Measurements from ENCODE around the gene TSPO2. TPM values are rescaled to one million over a fixed set of nuclear protein-coding genes. Genes with fewer than 3 reads are reported as not detected.

The TSPO2 gene
- total and polyA plus RNA-seq, 5 donors from 2014 or later, result not detected

DNA sequence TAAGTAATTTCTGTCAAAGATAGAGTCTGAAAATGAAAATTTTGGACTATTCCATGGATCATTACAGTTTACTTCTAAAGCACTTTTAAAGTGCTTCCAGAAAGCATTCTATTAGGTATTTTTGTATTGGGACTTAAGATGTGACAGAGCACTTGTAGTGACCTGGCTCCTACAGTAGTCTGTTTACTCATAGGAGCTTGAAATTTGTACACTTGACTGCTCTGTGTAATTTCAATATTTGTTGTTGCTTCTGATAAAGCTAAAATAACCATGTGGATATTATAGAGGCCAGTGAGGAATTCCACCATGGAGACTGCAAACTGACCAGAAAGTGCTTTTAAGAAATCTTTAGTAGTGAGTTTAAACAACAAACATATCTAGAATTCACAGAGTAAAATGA, 40.8 kb downstream of the TSPO2 start:
- H3K9me3 ChIP-seq (ENCODE audit: control insufficient read depth in 2 of 2, low read length in 2 of 2), result no peaks in the 10 kb centered on the region
- no peaks in the 10 kb centered on the region for H3K27me3 ChIP-seq (ENCODE audit: control insufficient read depth, insufficient read depth, low read length)
- peaks cover 23% of the 10 kb centered on the region for H3K4me1 ChIP-seq (ENCODE audit: control insufficient read depth, insufficient read depth, low read length, poor library complexity, severe bottlenecking)
- ATAC-seq (ENCODE audit: low read depth in 2 of 2) (no peak), DNase-seq (no peak)
- no peak overlapping the region for H3K4me3 ChIP-seq (ENCODE audit: low read depth, low read length)
- Mint-ChIP-seq H3K4me1 (peaks cover 49 to 67% (median 52%) of the 10 kb centered on the region in 4 donors), H3K36me3 (peaks cover 50% of the 10 kb centered on the region), H3K27me3 (no peaks in the 10 kb centered on the region), H3K4me3 (no peak overlapping the region), H3K9me3 (no peaks in the 10 kb centered on the region), H3K27ac (peak overlapping the region in 2 of 3 donors; percentile 31 to 62)
- H3K36me3 ChIP-seq (ENCODE audit: control insufficient read depth, insufficient read depth, low read length), result peaks cover 61% of the 10 kb centered on the region
- H3K27ac ChIP-seq (ENCODE audit: insufficient read depth, low read length, poor library complexity, severe bottlenecking), result no peak overlapping the region

DNA sequence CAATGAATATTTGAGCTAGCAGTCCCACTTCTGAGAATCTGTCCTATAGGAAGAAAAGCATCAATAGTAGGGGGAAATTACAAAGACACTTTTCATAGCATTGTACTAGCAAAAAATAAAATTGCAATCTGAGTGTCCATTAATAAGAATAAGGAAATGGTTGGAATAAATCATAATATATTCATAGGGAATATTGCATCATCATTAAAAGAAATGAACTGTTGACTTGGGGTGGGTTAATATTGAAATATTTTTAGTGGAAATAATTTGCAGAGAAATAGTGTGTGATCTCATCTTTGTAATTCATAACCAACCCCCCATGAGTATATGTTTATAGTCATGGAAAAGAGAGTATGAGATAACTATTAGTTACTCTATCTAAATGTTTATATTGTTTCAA, 42.9 kb downstream of the TSPO2 start:
- Histone ChIP-seq H3K9me3 (ENCODE audit: control insufficient read depth in 2 of 2, low read length in 2 of 2) (no peaks in the 10 kb centered on the region), H3K36me3 (ENCODE audit: control insufficient read depth, insufficient read depth, low read length) (peaks cover 66% of the 10 kb centered on the region), H3K27ac (ENCODE audit: insufficient read depth, low read length, poor library complexity, severe bottlenecking) (no peak overlapping the region), H3K27me3 (ENCODE audit: control insufficient read depth, insufficient read depth, low read length) (no peaks in the 10 kb centered on the region), H3K4me3 (ENCODE audit: low read depth, low read length) (no peak overlapping the region), H3K4me1 (ENCODE audit: control insufficient read depth, insufficient read depth, low read length, poor library complexity, severe bottlenecking) (peaks cover 17% of the 10 kb centered on the region)
- H3K4me3 Mint-ChIP-seq, result no peak overlapping the region
- H3K27ac Mint-ChIP-seq, result no peak overlapping the region
- H3K4me1 Mint-ChIP-seq, result peaks cover 32 to 49% (median 38%) of the 10 kb centered on the region in 4 donors
- H3K27me3 Mint-ChIP-seq, result no peaks in the 10 kb centered on the region
- ATAC-seq (ENCODE audit: low read depth in 2 of 2) (no peak), DNase-seq (no peak)
- H3K36me3 Mint-ChIP-seq, result peaks cover 47% of the 10 kb centered on the region
- H3K9me3 Mint-ChIP-seq, result no peaks in the 10 kb centered on the region

DNA sequence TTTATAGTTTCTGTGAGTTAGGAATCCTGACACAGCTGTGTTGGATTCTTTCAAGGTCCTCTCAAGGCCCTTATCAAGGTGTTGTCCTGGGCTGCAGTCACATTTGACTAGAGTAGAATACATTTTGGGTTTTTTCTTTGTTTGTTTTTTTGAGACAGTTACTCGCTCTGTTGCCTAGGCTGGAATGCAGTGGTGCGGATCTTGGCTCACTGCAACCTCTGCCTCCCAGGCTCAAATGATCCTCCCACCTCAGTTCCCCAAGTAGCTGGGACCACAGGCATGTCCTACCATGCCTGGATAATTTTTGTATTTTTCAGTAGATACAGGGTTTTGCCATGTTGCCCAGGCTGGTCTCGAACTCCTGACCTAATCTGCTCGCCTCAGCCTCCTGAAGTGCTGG, 46.2 kb downstream of the TSPO2 start:
- no peaks in the 10 kb centered on the region for H3K9me3 Mint-ChIP-seq
- DNase-seq (no peak), ATAC-seq (ENCODE audit: low read depth in 2 of 2) (no peak)
- no peak overlapping the region for H3K4me3 Mint-ChIP-seq
- Histone ChIP-seq H3K9me3 (ENCODE audit: control insufficient read depth in 2 of 2, low read length in 2 of 2) (no peaks in the 10 kb centered on the region), H3K4me1 (ENCODE audit: control insufficient read depth, insufficient read depth, low read length, poor library complexity, severe bottlenecking) (no peaks in the 10 kb centered on the region), H3K4me3 (ENCODE audit: low read depth, low read length) (no peak overlapping the region), H3K27ac (ENCODE audit: insufficient read depth, low read length, poor library complexity, severe bottlenecking) (no peak overlapping the region), H3K27me3 (ENCODE audit: control insufficient read depth, insufficient read depth, low read length) (no peaks in the 10 kb centered on the region), H3K36me3 (ENCODE audit: control insufficient read depth, insufficient read depth, low read length) (peaks cover 89% of the 10 kb centered on the region)
- peak overlapping the region in 1 of 3 donors; percentile 66 for H3K27ac Mint-ChIP-seq
- no peaks in the 10 kb centered on the region for H3K27me3 Mint-ChIP-seq
- peaks cover 6 to 23% (median 19%) of the 10 kb centered on the region in 4 donors for H3K4me1 Mint-ChIP-seq
- H3K36me3 Mint-ChIP-seq, result peaks cover 49% of the 10 kb centered on the region

DNA sequence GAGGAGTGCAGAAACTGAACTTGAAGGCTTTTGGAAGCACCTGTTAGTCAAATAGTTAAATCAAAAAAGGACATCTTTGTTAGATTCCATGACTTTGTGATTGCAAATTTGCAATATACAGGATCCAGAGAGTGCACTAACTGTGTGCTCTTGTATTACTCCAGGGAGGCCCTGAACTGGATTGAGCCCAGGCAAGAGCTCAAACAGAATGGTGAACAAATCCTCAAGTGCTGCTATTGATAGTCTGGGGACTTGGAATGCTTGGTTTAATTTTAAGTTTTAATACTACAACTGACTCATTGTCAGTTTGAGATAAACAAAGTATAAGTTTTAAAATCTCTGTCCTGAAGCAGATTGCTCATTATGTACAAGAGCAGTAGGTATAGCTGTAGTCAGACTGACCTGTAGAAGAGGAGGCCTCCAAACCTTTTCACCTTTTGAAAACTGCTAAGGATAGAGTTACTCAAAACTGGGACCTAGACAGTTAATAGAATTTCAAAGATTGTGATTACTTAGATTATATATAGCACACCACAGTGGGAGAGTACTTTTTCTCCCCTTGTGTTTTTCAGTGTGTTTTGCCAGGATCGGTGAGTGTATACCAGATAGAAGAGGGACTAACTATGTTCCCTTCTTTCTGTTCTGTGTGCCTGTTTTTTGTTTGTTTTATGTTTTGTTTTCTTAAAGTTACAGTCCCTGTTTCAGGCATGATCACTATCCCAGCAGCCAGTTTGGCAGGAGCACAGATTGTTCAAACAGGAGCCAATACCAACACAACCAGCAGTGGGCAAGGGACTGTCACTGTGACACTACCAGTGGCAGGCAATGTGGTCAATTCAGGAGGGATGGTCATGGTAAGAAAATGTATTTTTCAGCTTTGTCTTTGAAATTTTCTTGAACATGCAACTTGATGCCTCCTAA, 48.8 kb downstream of the TSPO2 start:
- H3K4me1 ChIP-seq (ENCODE audit: control insufficient read depth, insufficient read depth, low read length, poor library complexity, severe bottlenecking), result no peaks in the 10 kb centered on the region
- Mint-ChIP-seq H3K36me3 (peaks cover 49% of the 10 kb centered on the region), H3K27me3 (no peaks in the 10 kb centered on the region), H3K4me3 (no peak overlapping the region), H3K4me1 (peaks cover 1 to 10% (median 8%) of the 10 kb centered on the region in 4 donors), H3K27ac (peak overlapping the region in 1 of 3 donors; percentile 4), H3K9me3 (no peaks in the 10 kb centered on the region)
- no peaks in the 10 kb centered on the region for H3K9me3 ChIP-seq (ENCODE audit: control insufficient read depth in 2 of 2, low read length in 2 of 2)
- peaks cover 90% of the 10 kb centered on the region for H3K36me3 ChIP-seq (ENCODE audit: control insufficient read depth, insufficient read depth, low read length)
- no peak for DNase-seq
- H3K27me3 ChIP-seq (ENCODE audit: control insufficient read depth, insufficient read depth, low read length), result no peaks in the 10 kb centered on the region
- H3K4me3 ChIP-seq (ENCODE audit: low read depth, low read length), result no peak overlapping the region
- H3K27ac ChIP-seq (ENCODE audit: insufficient read depth, low read length, poor library complexity, severe bottlenecking), result no peak overlapping the region
- no peak for ATAC-seq (ENCODE audit: low read depth in 2 of 2)

DNA sequence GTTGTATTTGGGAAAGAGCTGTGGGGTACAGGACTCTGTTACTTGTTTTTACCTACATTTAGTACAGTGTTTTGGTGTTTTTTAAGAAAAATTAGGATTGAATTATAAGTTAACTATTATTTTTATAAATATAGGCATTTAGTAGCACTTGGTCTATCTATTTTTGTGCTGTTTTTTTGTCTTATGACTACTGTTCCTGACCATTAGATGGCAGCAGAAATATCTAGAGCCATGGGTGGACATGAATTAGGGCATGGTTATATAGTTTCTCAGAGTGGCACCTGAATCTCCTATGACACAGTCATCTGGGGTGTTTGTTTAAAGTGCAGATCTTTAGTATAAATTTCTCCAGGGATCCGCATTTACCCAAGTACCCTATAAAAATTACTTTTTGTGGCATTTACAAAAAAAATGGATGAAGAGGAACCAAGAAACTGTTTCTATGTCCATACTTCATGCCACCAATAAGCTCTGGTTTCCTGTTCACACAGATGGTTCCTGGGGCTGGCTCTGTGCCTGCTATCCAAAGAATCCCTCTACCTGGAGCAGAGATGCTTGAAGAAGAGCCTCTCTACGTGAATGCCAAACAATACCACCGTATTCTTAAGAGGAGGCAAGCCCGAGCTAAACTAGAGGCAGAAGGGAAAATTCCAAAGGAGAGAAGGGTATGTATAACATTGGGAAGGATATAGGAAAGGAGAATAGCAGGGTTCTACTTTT, 50.3 kb downstream of the TSPO2 start:
- peaks cover 0 to 18% (median 7%) of the 10 kb centered on the region in 4 donors for H3K4me1 Mint-ChIP-seq

DNA sequence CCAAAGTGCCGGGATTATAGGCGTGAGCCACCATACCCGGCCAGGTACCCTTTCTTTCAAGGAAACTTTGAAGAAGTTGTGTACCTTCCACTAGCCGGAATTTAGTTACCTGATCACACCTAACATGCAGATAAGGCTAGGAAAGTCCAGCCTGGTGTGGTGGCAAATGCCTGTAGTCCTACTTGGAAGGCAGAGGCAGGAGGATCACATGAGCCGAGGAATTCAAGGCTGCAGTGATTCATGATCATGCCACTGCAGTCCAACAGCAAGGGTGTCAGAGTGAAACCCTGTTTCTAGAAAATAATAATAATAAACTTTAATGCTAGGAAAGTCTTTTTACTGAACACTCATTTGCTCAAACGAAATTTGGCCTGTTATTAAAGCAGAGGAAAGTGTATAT, 51.5 kb downstream of the TSPO2 start:
- Mint-ChIP-seq H3K9me3 (peaks cover 0 to 2% (median 0%) of the 10 kb centered on the region in 7 donors), H3K27me3 (no peaks in the 10 kb centered on the region), H3K36me3 (peaks cover 70% of the 10 kb centered on the region), H3K4me1 (peaks cover 0 to 24% (median 8%) of the 10 kb centered on the region in 4 donors), H3K4me3 (no peak overlapping the region), H3K27ac (no peak overlapping the region)
- Histone ChIP-seq H3K27ac (ENCODE audit: insufficient read depth, low read length, poor library complexity, severe bottlenecking) (no peak overlapping the region), H3K27me3 (ENCODE audit: control insufficient read depth, insufficient read depth, low read length) (no peaks in the 10 kb centered on the region), H3K4me1 (ENCODE audit: control insufficient read depth, insufficient read depth, low read length, poor library complexity, severe bottlenecking) (no peaks in the 10 kb centered on the region), H3K4me3 (ENCODE audit: low read depth, low read length) (no peak overlapping the region), H3K9me3 (ENCODE audit: control insufficient read depth in 2 of 2, low read length in 2 of 2) (no peaks in the 10 kb centered on the region), H3K36me3 (ENCODE audit: control insufficient read depth, insufficient read depth, low read length) (peaks cover 98% of the 10 kb centered on the region)
- ATAC-seq (ENCODE audit: low read depth in 2 of 2), result no peak
- DNase-seq, result no peak

More for the DNA sequence above, 50.3 kb downstream of the TSPO2 start:
- H3K27ac ChIP-seq (ENCODE audit: insufficient read depth, low read length, poor library complexity, severe bottlenecking), result no peak overlapping the region
- Mint-ChIP-seq H3K4me3 (no peak overlapping the region), H3K27me3 (no peaks in the 10 kb centered on the region), H3K9me3 (peaks cover 0 to 2% (median 0%) of the 10 kb centered on the region in 7 donors), H3K36me3 (peaks cover 62% of the 10 kb centered on the region), H3K27ac (peak overlapping the region; percentile 4 to 67 (median 53))
- ATAC-seq (ENCODE audit: low read depth in 2 of 2) (no peak), DNase-seq (peak in 1 of 3 donors; percentile 44)
- H3K4me1 ChIP-seq (ENCODE audit: control insufficient read depth, insufficient read depth, low read length, poor library complexity, severe bottlenecking), result no peaks in the 10 kb centered on the region
- H3K36me3 ChIP-seq (ENCODE audit: control insufficient read depth, insufficient read depth, low read length), result peaks cover 91% of the 10 kb centered on the region
- no peak overlapping the region for H3K4me3 ChIP-seq (ENCODE audit: low read depth, low read length)
- no peaks in the 10 kb centered on the region for H3K27me3 ChIP-seq (ENCODE audit: control insufficient read depth, insufficient read depth, low read length)
- H3K9me3 ChIP-seq (ENCODE audit: control insufficient read depth in 2 of 2, low read length in 2 of 2), result no peaks in the 10 kb centered on the region

Measured in CD4-positive, CD25-positive, alpha-beta regulatory T cell (primary cell).